HCT116 (cell line): Measurements from ENCODE around the gene ZNF331. TPM values are rescaled to one million over a fixed set of nuclear protein-coding genes. Genes with fewer than 3 reads are reported as not detected.

ENCODE experiments used
- ATAC-seq: fragments of 200-7000 bp; cut with Tn5 transposase; 2 replicates; pipeline ENCODE4 v1.9.1; 2020; ENCODE audit warnings: mild to moderate bottlenecking, moderate library complexity
- BruUV-seq: library from RNA; stranded (reverse); fragments of 400-500 nt; replicated peaks from 2 replicates; lab custom pipeline; 2021; lab: Mats Ljungman, UMichigan
- CTCF ChIA-PET: fragments of 300-600 bp; sonication (Branson Sonifier 250); formaldehyde crosslinking; loops from one replicate; lab custom pipeline; 2021; ENCODE audit warnings: antibody characterized with exemption; lab: Charles Lee
- POLR2A ChIA-PET: fragments of 300-600, 350-600 bp; sonication (Branson Sonifier 250); formaldehyde crosslinking; loops from one replicate; lab custom pipeline; 2021; ENCODE audit warnings: antibody characterized with exemption; lab: Charles Lee
- RAD21 ChIA-PET, 2 experiments: fragments of 300-600 bp; sonication (Branson Sonifier 250); formaldehyde crosslinking; loops; one replicate each; lab custom pipeline; 2023; ENCODE audit warnings: low total read pairs in 2 of 2; ENCODE audit not compliant: uncharacterized antibody in 2 of 2, unreplicated experiment in 2 of 2, low non-redundant PET in 1 of 2; lab: Charles Lee
- DNase-seq: peaks from one replicate; pipeline ENCODE4 v3.0.0-alpha.2; 2010; ENCODE audit warnings: low read depth, low spot score
- H2AFZ ChIP-seq: fragments of 200-600 bp; shearing (Covaris generic), sonication (generic); 2 replicates; pipeline ENCODE4 v1.6.1; 2017; ENCODE audit warnings: low read depth, mixed run types, mixed read lengths, antibody characterized with exemption, low read length; ENCODE audit not compliant: poor library complexity, severe bottlenecking
- H3K27ac ChIP-seq: 2 replicates; pipeline ENCODE4 v1.5.1; 2012; ENCODE audit warnings: low read depth, low read length
- H3K27me3 ChIP-seq: fragments of 200-600 bp; sonication (generic); 2 replicates; pipeline ENCODE4 v1.6.1; 2016; ENCODE audit warnings: mixed run types, low read length, mixed read lengths; ENCODE audit not compliant: insufficient read depth
- H3K36me3 ChIP-seq, 2 experiments: fragments of 200-500 bp in 1 of 2; fragments of 200-600 bp in 1 of 2; sonication (Bioruptor generic) in 1 of 2; sonication (generic) in 1 of 2; 2 replicates each; pipeline versions ENCODE4 v1.5.1 to v1.6.1; 2014 to 2016; ENCODE audit warnings: low read length in 2 of 2, inconsistent platforms in 1 of 2, mixed read lengths in 1 of 2, mixed run types in 1 of 2; ENCODE audit not compliant: insufficient read depth in 2 of 2, control insufficient read depth in 1 of 2
- H3K4me1 ChIP-seq, 2 experiments: fragments of 200-600 bp in 1 of 2; sonication (generic) in 1 of 2; 2 replicates each; pipeline versions ENCODE4 v1.5.1 to v1.6.1; 2012 to 2017; ENCODE audit warnings: low read length in 2 of 2, inconsistent platforms in 1 of 2, mild to moderate bottlenecking in 1 of 2, mixed read lengths in 1 of 2, mixed run types in 1 of 2, moderate library complexity in 1 of 2; ENCODE audit not compliant: insufficient read depth in 2 of 2, control insufficient read depth in 1 of 2
- H3K4me2 ChIP-seq: fragments of 200-600 bp; sonication (generic); 2 replicates; pipeline ENCODE4 v1.6.1; 2017; ENCODE audit warnings: mixed run types, low read length, mixed read lengths
- H3K4me3 ChIP-seq, 2 experiments: fragments of 200-600 bp in 1 of 2; sonication (generic) in 1 of 2; replicated peaks in 1 of 2; 2 replicates each; pipeline ENCODE4 v1.5.1; 2011 to 2016; ENCODE audit warnings: low read length in 2 of 2, control low read depth in 1 of 2, low read depth in 1 of 2, mild to moderate bottlenecking in 1 of 2, mixed read lengths in 1 of 2, mixed run types in 1 of 2
- H3K79me2 ChIP-seq: fragments of 200-600 bp; sonication (generic); 2 replicates; pipeline ENCODE4 v1.6.1; 2017; ENCODE audit warnings: mild to moderate bottlenecking, mixed run types, low read length, moderate library complexity, mixed read lengths; ENCODE audit not compliant: insufficient read depth
- H3K9ac ChIP-seq: fragments of 200-600 bp; sonication (generic); 2 replicates; pipeline ENCODE4 v1.6.1; 2016; ENCODE audit warnings: low read length, mixed read lengths
- H3K9me2 ChIP-seq: fragments of 200-600 bp; sonication (generic), shearing (Covaris generic); 2 replicates; pipeline ENCODE4 v1.6.1; 2017; ENCODE audit warnings: mixed run types, mild to moderate bottlenecking, moderate library complexity; ENCODE audit not compliant: insufficient read depth
- H3K9me3 ChIP-seq, 2 experiments: fragments of 200-500 bp in 1 of 2; fragments of 200-600 bp in 1 of 2; sonication (Bioruptor generic) in 1 of 2; sonication (generic) in 1 of 2; 2 replicates each; pipeline ENCODE4 v1.6.1; 2014 to 2017; ENCODE audit warnings: low read length in 2 of 2, mixed read lengths in 2 of 2, inconsistent platforms in 1 of 2, low read depth in 1 of 2, mild to moderate bottlenecking in 1 of 2, mixed run types in 1 of 2, moderate library complexity in 1 of 2; ENCODE audit not compliant: control insufficient read depth in 1 of 2, insufficient read depth in 1 of 2
- H4K20me1 ChIP-seq: fragments of 200-600 bp; sonication (generic), shearing (Covaris generic); 2 replicates; pipeline ENCODE4 v1.6.1; 2017; ENCODE audit warnings: mixed run types, mild to moderate bottlenecking, moderate library complexity; ENCODE audit not compliant: insufficient read depth
- CBX3 ChIP-seq: IDR thresholded peaks from 2 replicates; pipeline ENCODE4 v1.6.1; 2012; ENCODE audit warnings: low read depth
- CEBPB ChIP-seq: IDR thresholded peaks from 2 replicates; pipeline ENCODE4 v1.6.1; 2012; ENCODE audit warnings: low read depth
- ELF1 ChIP-seq: IDR thresholded peaks from 2 replicates; pipeline ENCODE4 v1.6.1; 2012; ENCODE audit warnings: low read depth, borderline replicate concordance
- EZH2phosphoT487 ChIP-seq: fragments of 200-600 bp; IDR thresholded peaks from 2 replicates; pipeline ENCODE4 v1.6.1; 2018; ENCODE audit warnings: antibody characterized with exemption, borderline replicate concordance
- FOSL1 ChIP-seq: IDR thresholded peaks from 2 replicates; pipeline ENCODE4 v1.6.1; 2012; ENCODE audit warnings: low read depth
- JUND ChIP-seq: IDR thresholded peaks from 2 replicates; pipeline ENCODE4 v1.6.1; 2012
- RAD21 ChIP-seq: IDR thresholded peaks from 2 replicates; pipeline ENCODE4 v1.6.1; 2012; ENCODE audit warnings: low read depth, mild to moderate bottlenecking
- SIN3A ChIP-seq: IDR thresholded peaks from 2 replicates; pipeline ENCODE4 v1.6.1; 2012; ENCODE audit warnings: low read depth
- SP1 ChIP-seq: IDR thresholded peaks from 2 replicates; pipeline ENCODE4 v1.6.1; 2012; ENCODE audit warnings: low read depth
- SRF ChIP-seq: IDR thresholded peaks from 2 replicates; pipeline ENCODE4 v1.6.1; 2012; ENCODE audit warnings: low read depth
- TCF7L2 ChIP-seq: IDR thresholded peaks from 2 replicates; pipeline ENCODE4 v1.7.0; 2011; ENCODE audit warnings: borderline replicate concordance, inconsistent platforms; ENCODE audit not compliant: insufficient read depth, insufficient read length; ENCODE audit errors: extremely low read depth
- YY1 ChIP-seq: IDR thresholded peaks from 2 replicates; pipeline ENCODE4 v1.6.1; 2011; ENCODE audit warnings: low read length, low read depth, moderate library complexity, mild to moderate bottlenecking; ENCODE audit not compliant: insufficient replicate concordance; ENCODE audit errors: extremely low read depth
- ZFX ChIP-seq: fragments of 450-650 bp; IDR thresholded peaks from 2 replicates; pipeline ENCODE4 v1.6.1; 2017
- intact Hi-C: fragments of 100-400 bp; cut with micrococcal nuclease; formaldehyde crosslinking; loops from 2 replicates; pipeline ENCODE4 v1.10.0; 2022
- total RNA-seq: library from RNA; stranded (reverse); gene quantifications from one replicate; pipeline ENCODE4 v1.2.1, GENCODE V29; 2021; ENCODE audit not compliant: unreplicated experiment
- TF ChIP-seq, protein P1 (sequence below): IDR thresholded peaks from 2 replicates; pipeline ENCODE4 v1.6.1; 2012
- TF ChIP-seq, protein P2 (sequence below): IDR thresholded peaks from 2 replicates; pipeline ENCODE4 v1.6.1; 2011; ENCODE audit warnings: mild to moderate bottlenecking, low read length, moderate library complexity; ENCODE audit not compliant: insufficient replicate concordance; ENCODE audit errors: extremely low read depth
- TF ChIP-seq, protein P3 (sequence below): IDR thresholded peaks from 2 replicates; pipeline ENCODE4 v1.6.1; 2012
- TF ChIP-seq, protein P4 (sequence below): IDR thresholded peaks from 2 replicates; pipeline ENCODE4 v1.6.1; 2012; ENCODE audit warnings: low read depth

The ZNF331 gene
- total RNA-seq, 1 experiment from 2014 or later: 0.59 TPM

DNA sequence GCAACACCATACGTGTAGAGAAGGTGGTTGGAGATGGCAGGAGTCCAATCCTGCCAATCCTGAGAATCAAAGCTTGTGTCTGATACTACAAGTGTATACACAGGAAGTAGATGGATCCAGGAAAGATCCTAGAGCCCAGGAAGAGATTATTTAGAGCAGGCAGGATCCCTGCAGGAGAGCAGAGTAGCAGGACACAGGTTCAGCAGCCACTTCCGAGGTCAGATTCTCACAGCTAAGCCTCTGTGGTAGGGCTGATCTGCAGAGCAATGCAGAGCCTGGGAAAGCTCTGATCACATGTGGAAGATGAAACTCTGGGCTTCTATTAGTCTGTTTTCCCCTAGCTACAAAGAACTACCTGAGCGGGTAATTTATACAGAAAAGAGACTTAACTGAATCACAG lies 28.5 kb upstream of the ZNF331 start:
- RAD21 ChIA-PET: no interaction called here
- Histone ChIP-seq H3K36me3 (no peaks in the 10 kb centered on the region), H3K9me2 (no peaks in the 10 kb centered on the region), H3K79me2 (no peaks in the 10 kb centered on the region), H3K27me3 (no peaks in the 10 kb centered on the region), H3K4me3 (no peak overlapping the region), H3K9me3 (peaks cover 0 to 10% of the 10 kb centered on the region in 2 experiments; a peak in 2 of 4 replicates), H3K4me2 (no peak overlapping the region), H2AFZ (no peak overlapping the region), H3K27ac (no peak overlapping the region), H3K4me1 (no peaks in the 10 kb centered on the region), H3K9ac (no peak overlapping the region), H4K20me1 (no peaks in the 10 kb centered on the region)
- intact Hi-C loops: no loop called here
- no TSS peak for BruUV-seq
- POLR2A ChIA-PET: no interaction called here
- TF ChIP-seq, protein P1, sequence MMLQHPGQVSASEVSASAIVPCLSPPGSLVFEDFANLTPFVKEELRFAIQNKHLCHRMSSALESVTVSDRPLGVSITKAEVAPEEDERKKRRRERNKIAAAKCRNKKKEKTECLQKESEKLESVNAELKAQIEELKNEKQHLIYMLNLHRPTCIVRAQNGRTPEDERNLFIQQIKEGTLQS: no peak
- no peak for TF ChIP-seq YY1
- no peak for TF ChIP-seq ELF1
- TF ChIP-seq RAD21: no peak
- TF ChIP-seq FOSL1: no peak
- ATAC-seq (no peak), DNase-seq (no peak)
- CTCF ChIA-PET: no interaction called here

DNA sequence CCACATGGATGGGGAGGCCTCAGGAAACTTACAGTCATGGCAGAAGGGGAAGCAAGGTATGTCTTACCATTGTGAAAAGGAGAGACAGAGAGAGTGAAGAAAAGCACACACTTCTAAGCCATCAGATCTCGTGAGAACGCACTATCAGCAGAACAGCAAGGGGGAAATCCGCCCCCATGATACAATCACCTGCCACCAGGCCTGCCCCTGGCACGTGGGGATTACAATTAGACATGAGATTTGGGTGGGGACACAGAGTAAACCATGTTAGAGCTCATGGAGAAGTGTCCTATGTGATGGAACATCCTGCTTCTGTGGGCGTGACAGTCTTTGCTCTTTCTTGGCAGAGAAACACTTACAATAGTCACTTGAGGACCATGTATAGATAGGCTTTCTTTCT lies 28.1 kb upstream of the ZNF331 start:
- H3K79me2 ChIP-seq: no peaks in the 10 kb centered on the region
- intact Hi-C loops: no loop called here
- TF ChIP-seq YY1 (no peak), EZH2phosphoT487 (no peak), JUND (no peak), TCF7L2 (no peak), SRF (no peak), SIN3A (no peak), CBX3 (no peak), ZFX (no peak), FOSL1 (no peak), SP1 (no peak), CEBPB (no peak)
- TF ChIP-seq, protein P2, sequence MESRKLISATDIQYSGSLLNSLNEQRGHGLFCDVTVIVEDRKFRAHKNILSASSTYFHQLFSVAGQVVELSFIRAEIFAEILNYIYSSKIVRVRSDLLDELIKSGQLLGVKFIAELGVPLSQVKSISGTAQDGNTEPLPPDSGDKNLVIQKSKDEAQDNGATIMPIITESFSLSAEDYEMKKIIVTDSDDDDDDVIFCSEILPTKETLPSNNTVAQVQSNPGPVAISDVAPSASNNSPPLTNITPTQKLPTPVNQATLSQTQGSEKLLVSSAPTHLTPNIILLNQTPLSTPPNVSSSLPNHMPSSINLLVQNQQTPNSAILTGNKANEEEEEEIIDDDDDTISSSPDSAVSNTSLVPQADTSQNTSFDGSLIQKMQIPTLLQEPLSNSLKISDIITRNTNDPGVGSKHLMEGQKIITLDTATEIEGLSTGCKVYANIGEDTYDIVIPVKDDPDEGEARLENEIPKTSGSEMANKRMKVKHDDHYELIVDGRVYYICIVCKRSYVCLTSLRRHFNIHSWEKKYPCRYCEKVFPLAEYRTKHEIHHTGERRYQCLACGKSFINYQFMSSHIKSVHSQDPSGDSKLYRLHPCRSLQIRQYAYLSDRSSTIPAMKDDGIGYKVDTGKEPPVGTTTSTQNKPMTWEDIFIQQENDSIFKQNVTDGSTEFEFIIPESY: no peak
- TF ChIP-seq, protein P3, sequence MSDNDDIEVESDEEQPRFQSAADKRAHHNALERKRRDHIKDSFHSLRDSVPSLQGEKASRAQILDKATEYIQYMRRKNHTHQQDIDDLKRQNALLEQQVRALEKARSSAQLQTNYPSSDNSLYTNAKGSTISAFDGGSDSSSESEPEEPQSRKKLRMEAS: no peak
- TF ChIP-seq, protein P4, sequence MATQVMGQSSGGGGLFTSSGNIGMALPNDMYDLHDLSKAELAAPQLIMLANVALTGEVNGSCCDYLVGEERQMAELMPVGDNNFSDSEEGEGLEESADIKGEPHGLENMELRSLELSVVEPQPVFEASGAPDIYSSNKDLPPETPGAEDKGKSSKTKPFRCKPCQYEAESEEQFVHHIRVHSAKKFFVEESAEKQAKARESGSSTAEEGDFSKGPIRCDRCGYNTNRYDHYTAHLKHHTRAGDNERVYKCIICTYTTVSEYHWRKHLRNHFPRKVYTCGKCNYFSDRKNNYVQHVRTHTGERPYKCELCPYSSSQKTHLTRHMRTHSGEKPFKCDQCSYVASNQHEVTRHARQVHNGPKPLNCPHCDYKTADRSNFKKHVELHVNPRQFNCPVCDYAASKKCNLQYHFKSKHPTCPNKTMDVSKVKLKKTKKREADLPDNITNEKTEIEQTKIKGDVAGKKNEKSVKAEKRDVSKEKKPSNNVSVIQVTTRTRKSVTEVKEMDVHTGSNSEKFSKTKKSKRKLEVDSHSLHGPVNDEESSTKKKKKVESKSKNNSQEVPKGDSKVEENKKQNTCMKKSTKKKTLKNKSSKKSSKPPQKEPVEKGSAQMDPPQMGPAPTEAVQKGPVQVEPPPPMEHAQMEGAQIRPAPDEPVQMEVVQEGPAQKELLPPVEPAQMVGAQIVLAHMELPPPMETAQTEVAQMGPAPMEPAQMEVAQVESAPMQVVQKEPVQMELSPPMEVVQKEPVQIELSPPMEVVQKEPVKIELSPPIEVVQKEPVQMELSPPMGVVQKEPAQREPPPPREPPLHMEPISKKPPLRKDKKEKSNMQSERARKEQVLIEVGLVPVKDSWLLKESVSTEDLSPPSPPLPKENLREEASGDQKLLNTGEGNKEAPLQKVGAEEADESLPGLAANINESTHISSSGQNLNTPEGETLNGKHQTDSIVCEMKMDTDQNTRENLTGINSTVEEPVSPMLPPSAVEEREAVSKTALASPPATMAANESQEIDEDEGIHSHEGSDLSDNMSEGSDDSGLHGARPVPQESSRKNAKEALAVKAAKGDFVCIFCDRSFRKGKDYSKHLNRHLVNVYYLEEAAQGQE: no peak

More for the DNA sequence above, 28.1 kb upstream of the ZNF331 start:
- H2AFZ ChIP-seq: no peak overlapping the region
- no peaks in the 10 kb centered on the region for H4K20me1 ChIP-seq
- RAD21 ChIA-PET: no interaction called here
- H3K4me2 ChIP-seq: no peak overlapping the region
- POLR2A ChIA-PET: no interaction called here
- no peak overlapping the region for H3K9ac ChIP-seq
- DNase-seq (no peak), ATAC-seq (no peak)
- no peaks in the 10 kb centered on the region for H3K4me1 ChIP-seq
- no TSS peak for BruUV-seq
- peaks cover 0 to 10% of the 10 kb centered on the region in 2 experiments; a peak in 2 of 4 replicates for H3K9me3 ChIP-seq
- H3K4me3 ChIP-seq: no peak overlapping the region
- H3K27ac ChIP-seq: no peak overlapping the region
- CTCF ChIA-PET: no interaction called here
- H3K27me3 ChIP-seq: no peaks in the 10 kb centered on the region
- H3K36me3 ChIP-seq: no peaks in the 10 kb centered on the region
- no peaks in the 10 kb centered on the region for H3K9me2 ChIP-seq
